Measurements from ENCODE around the gene DUOX1.

DNA sequence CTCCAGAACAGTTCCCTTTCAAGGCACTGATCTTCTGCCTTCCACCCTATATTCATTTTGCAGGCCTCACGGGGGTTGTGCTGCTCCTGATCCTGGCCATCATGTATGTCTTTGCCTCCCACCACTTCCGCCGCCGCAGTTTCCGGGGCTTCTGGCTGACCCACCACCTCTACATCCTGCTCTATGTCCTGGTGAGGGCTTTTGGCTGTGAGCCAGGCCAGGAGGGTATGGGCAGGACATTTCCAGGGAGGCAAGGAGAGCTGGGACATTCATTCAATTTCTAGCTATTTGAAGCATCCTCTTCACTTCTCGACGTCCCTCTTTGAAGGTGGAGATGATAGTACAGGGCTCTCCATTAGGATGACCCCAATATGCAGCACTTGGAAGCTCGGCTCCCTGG is 25.9 kb downstream of the DUOX1 start:
- TF ChIP-seq POLR2A (IDR thresholded peaks at IDR 0.05) (no peak), POLR2AphosphoS5 (IDR thresholded peaks at IDR 0.05) (no peak)
- TF ChIP-seq, protein P1, sequence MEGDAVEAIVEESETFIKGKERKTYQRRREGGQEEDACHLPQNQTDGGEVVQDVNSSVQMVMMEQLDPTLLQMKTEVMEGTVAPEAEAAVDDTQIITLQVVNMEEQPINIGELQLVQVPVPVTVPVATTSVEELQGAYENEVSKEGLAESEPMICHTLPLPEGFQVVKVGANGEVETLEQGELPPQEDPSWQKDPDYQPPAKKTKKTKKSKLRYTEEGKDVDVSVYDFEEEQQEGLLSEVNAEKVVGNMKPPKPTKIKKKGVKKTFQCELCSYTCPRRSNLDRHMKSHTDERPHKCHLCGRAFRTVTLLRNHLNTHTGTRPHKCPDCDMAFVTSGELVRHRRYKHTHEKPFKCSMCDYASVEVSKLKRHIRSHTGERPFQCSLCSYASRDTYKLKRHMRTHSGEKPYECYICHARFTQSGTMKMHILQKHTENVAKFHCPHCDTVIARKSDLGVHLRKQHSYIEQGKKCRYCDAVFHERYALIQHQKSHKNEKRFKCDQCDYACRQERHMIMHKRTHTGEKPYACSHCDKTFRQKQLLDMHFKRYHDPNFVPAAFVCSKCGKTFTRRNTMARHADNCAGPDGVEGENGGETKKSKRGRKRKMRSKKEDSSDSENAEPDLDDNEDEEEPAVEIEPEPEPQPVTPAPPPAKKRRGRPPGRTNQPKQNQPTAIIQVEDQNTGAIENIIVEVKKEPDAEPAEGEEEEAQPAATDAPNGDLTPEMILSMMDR (IDR thresholded peaks at IDR 0.05): no peak
